Neural progenitor cell (in vitro differentiated cells): Measurements from ENCODE around the gene WNK1. TPM values are rescaled to one million over a fixed set of nuclear protein-coding genes. Genes with fewer than 3 reads are reported as not detected.

Experiments
- DNase-seq: peaks from one replicate; pipeline ENCODE4 v3.0.0-alpha.2; 2016; ENCODE audit warnings: low spot score
- H2AFZ ChIP-seq: fragments of 200-600 bp; sonication (generic); replicated peaks from 2 replicates; pipeline ENCODE4 v1.6.1; 2016; ENCODE audit warnings: antibody characterized with exemption
- H3F3A ChIP-seq: fragments of 200-600 bp; sonication (generic); 2 replicates; pipeline ENCODE4 v1.6.1; 2016; ENCODE audit warnings: antibody characterized with exemption, low read depth
- H3K27ac ChIP-seq: fragments of 200-600 bp; sonication (generic); 2 replicates; pipeline ENCODE4 v1.5.1; 2016; ENCODE audit warnings: mild to moderate bottlenecking
- H3K27me3 ChIP-seq: fragments of 200-600 bp; sonication (generic); 2 replicates; pipeline ENCODE4 v1.6.1; 2016; ENCODE audit warnings: mild to moderate bottlenecking, moderate library complexity
- H3K36me3 ChIP-seq: fragments of 200-600 bp; sonication (generic); 2 replicates; pipeline ENCODE4 v1.5.1; 2016
- H3K4me1 ChIP-seq: fragments of 200-600 bp; sonication (generic); 2 replicates; pipeline ENCODE4 v1.6.1; 2016; ENCODE audit warnings: mixed run types
- H3K4me2 ChIP-seq: fragments of 200-600 bp; sonication (generic); 2 replicates; pipeline ENCODE4 v1.6.1; 2016
- H3K4me3 ChIP-seq: fragments of 200-600 bp; sonication (generic); 2 replicates; pipeline ENCODE4 v1.5.1; 2016
- H3K79me2 ChIP-seq: fragments of 200-600 bp; sonication (generic); 2 replicates; pipeline ENCODE4 v1.6.1; 2016; ENCODE audit warnings: low read depth
- H3K9ac ChIP-seq: fragments of 200-600 bp; sonication (generic); 2 replicates; pipeline ENCODE4 v1.6.1; 2016
- H3K9me3 ChIP-seq: fragments of 200-600 bp; sonication (generic); 2 replicates; pipeline ENCODE4 v1.5.1; 2016; ENCODE audit warnings: low read depth
- H4K20me1 ChIP-seq: fragments of 200-600 bp; sonication (generic); 2 replicates; pipeline ENCODE4 v1.6.1; 2016; ENCODE audit warnings: low read depth
- H3K27ac Mint-ChIP-seq: 3 replicates; pipeline ENCODE4 v1.8.0; 2021; ENCODE audit warnings: mixed read lengths
- H3K27me3 Mint-ChIP-seq: 2 replicates; pipeline ENCODE4 v1.8.0; 2022; ENCODE audit warnings: low read depth, mild to moderate bottlenecking, inconsistent platforms, moderate library complexity, mixed read lengths; ENCODE audit not compliant: insufficient read depth
- H3K36me3 Mint-ChIP-seq: 3 replicates; pipeline ENCODE4 v1.8.0; 2021; ENCODE audit warnings: mixed read lengths
- H3K4me1 Mint-ChIP-seq: 3 replicates; pipeline ENCODE4 v1.8.0; 2021; ENCODE audit warnings: mixed read lengths
- H3K4me3 Mint-ChIP-seq: 3 replicates; pipeline ENCODE4 v1.8.0; 2021; ENCODE audit warnings: mild to moderate bottlenecking, moderate library complexity, mixed read lengths
- H3K9me3 Mint-ChIP-seq: 3 replicates; pipeline ENCODE4 v1.8.0; 2020; ENCODE audit warnings: mixed read lengths
- EZH2 ChIP-seq: fragments of 200-600 bp; sonication (generic); IDR thresholded peaks from 2 replicates; pipeline ENCODE4 v1.6.1; 2017; ENCODE audit warnings: antibody characterized with exemption, mild to moderate bottlenecking, moderate library complexity
- EZH2phosphoT487 ChIP-seq: fragments of 200-600 bp; sonication (generic); IDR thresholded peaks from 2 replicates; pipeline ENCODE4 v1.6.1; 2017; ENCODE audit warnings: antibody characterized with exemption
- total RNA-seq: library from RNA; depleted of rRNA; stranded (reverse); fragments of >200 nt; gene quantifications from 2 replicates; pipeline ENCODE4 v1.2.3, GENCODE V29; 2015; ENCODE audit warnings: low replicate concordance
- TF ChIP-seq, protein P1 (sequence below): fragments of 200-600 bp; sonication (generic); IDR thresholded peaks from 2 replicates; pipeline ENCODE4 v1.5.1; 2017; ENCODE audit warnings: antibody characterized with exemption, mild to moderate bottlenecking

WNK1 gene
- total RNA-seq, 1 donor from 2014 or later = 73.1 TPM

DNA sequence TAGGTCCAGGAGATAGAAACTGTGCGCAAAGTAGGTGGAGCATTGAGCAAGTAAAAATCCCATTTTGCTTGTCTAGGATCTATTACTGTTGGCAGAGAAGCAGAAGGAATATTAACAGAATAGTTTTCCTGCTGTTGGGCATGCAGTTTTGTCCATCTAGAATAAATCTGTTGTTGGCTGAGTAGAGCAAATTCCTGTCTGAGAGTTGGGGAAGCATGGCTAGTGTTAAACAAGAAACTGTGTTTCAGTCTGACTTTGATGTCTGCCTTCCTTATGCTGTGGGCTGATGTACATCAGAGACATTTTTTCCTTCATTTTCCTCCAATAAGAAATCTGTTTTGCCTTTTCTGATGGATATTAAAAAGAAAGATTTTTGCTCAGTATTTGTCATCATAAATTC lies 99.0 kb downstream of the WNK1 start:
- no peak overlapping the region for H3K4me3 ChIP-seq
- H3K4me1 ChIP-seq = no peaks in the 10 kb centered on the region
- H3K27ac ChIP-seq = no peak overlapping the region
- peaks cover 12% of the 10 kb centered on the region for H3K36me3 Mint-ChIP-seq
- H2AFZ ChIP-seq = no peak overlapping the region
- no peaks in the 10 kb centered on the region for H3K27me3 Mint-ChIP-seq
- peaks cover 3% of the 10 kb centered on the region for H3K4me1 Mint-ChIP-seq
- H3K4me3 Mint-ChIP-seq = no peak overlapping the region
- H3K36me3 ChIP-seq = no peaks in the 10 kb centered on the region
- no peak overlapping the region for H3K9ac ChIP-seq
- no peaks in the 10 kb centered on the region for H3K9me3 Mint-ChIP-seq
- H4K20me1 ChIP-seq = peaks cover 9% of the 10 kb centered on the region
- TF ChIP-seq, protein P1, sequence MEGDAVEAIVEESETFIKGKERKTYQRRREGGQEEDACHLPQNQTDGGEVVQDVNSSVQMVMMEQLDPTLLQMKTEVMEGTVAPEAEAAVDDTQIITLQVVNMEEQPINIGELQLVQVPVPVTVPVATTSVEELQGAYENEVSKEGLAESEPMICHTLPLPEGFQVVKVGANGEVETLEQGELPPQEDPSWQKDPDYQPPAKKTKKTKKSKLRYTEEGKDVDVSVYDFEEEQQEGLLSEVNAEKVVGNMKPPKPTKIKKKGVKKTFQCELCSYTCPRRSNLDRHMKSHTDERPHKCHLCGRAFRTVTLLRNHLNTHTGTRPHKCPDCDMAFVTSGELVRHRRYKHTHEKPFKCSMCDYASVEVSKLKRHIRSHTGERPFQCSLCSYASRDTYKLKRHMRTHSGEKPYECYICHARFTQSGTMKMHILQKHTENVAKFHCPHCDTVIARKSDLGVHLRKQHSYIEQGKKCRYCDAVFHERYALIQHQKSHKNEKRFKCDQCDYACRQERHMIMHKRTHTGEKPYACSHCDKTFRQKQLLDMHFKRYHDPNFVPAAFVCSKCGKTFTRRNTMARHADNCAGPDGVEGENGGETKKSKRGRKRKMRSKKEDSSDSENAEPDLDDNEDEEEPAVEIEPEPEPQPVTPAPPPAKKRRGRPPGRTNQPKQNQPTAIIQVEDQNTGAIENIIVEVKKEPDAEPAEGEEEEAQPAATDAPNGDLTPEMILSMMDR = no peak
- TF ChIP-seq EZH2phosphoT487 (no peak), EZH2 (no peak)
- no peak overlapping the region for H3K4me2 ChIP-seq
- peaks cover 57% of the 10 kb centered on the region for H3K79me2 ChIP-seq
- H3K9me3 ChIP-seq = no peaks in the 10 kb centered on the region
- H3K27ac Mint-ChIP-seq = no peak overlapping the region
- DNase-seq = no peak
- H3K27me3 ChIP-seq = no peaks in the 10 kb centered on the region
- no peaks in the 10 kb centered on the region for H3F3A ChIP-seq

DNA sequence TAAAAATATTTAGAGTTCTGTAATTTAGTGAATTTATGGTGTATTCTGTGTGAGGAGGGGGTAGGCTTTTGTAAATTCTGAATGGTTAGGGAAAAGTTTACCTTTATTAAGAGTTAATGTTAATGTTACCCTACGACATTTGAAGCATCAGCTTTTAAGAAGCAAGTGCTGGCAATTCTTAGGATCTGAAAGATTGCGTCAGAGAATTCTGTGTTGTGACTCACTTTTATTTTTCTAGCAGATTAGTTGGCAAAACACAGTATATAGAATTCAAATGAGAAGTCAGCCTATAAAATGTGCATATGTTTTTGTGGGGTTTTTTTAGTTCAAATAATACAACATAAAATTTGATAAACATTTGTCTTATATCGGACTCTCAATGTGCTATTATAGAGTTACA lies 99.5 kb downstream of the WNK1 start:
- Mint-ChIP-seq H3K36me3 (peaks cover 12% of the 10 kb centered on the region), H3K4me3 (no peak overlapping the region), H3K4me1 (peaks cover 3% of the 10 kb centered on the region), H3K27ac (no peak overlapping the region), H3K9me3 (no peaks in the 10 kb centered on the region), H3K27me3 (no peaks in the 10 kb centered on the region)
- TF ChIP-seq EZH2 (no peak), EZH2phosphoT487 (no peak)
- TF ChIP-seq, protein P1 = no peak
- H3K36me3 ChIP-seq = peaks cover 5% of the 10 kb centered on the region
- no peak overlapping the region for H2AFZ ChIP-seq
- no peaks in the 10 kb centered on the region for H3K4me1 ChIP-seq
- no peaks in the 10 kb centered on the region for H3K27me3 ChIP-seq
- DNase-seq = no peak
- H3K79me2 ChIP-seq = peaks cover 51% of the 10 kb centered on the region
- H3K9me3 ChIP-seq = no peaks in the 10 kb centered on the region
- no peak overlapping the region for H3K9ac ChIP-seq
- no peak overlapping the region for H3K4me3 ChIP-seq
- no peak overlapping the region for H3K4me2 ChIP-seq
- H4K20me1 ChIP-seq = peaks cover 9% of the 10 kb centered on the region
- H3K27ac ChIP-seq = no peak overlapping the region
- no peaks in the 10 kb centered on the region for H3F3A ChIP-seq

DNA sequence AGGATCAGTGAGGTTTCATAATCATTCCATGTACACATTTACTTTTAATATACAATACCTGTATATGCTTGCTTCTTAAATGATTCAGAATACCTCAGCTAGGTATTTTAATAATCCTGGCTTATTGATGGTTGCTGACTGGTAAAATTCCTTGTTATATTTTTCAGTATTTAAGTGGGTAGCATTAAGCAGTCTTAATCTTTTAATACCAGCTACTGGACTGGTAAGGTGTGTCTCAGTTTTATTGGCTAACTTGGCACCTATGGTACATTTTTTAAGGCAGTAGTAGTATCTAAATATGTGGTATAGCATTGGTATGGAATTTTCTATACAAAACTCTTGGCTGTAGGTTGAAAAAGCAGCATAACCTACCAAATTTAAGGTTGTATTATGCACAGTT lies 100.5 kb downstream of the WNK1 start:
- no peak for TF ChIP-seq EZH2phosphoT487
- no peak for TF ChIP-seq EZH2
- TF ChIP-seq, protein P1 = no peak
- Histone ChIP-seq H2AFZ (no peak overlapping the region), H3K9me3 (no peaks in the 10 kb centered on the region), H4K20me1 (peaks cover 9% of the 10 kb centered on the region), H3K9ac (no peak overlapping the region), H3K79me2 (peaks cover 45% of the 10 kb centered on the region), H3K27ac (no peak overlapping the region), H3K4me1 (no peaks in the 10 kb centered on the region), H3F3A (no peaks in the 10 kb centered on the region), H3K4me2 (no peak overlapping the region), H3K36me3 (peaks cover 7% of the 10 kb centered on the region), H3K27me3 (no peaks in the 10 kb centered on the region), H3K4me3 (no peak overlapping the region)
- Mint-ChIP-seq H3K27me3 (no peaks in the 10 kb centered on the region), H3K4me1 (peaks cover 3% of the 10 kb centered on the region), H3K9me3 (no peaks in the 10 kb centered on the region), H3K27ac (no peak overlapping the region), H3K4me3 (no peak overlapping the region), H3K36me3 (peaks cover 19% of the 10 kb centered on the region)
- DNase-seq = no peak
